Upper lobe of right lung (tissue), 1 donor: Measurements from ENCODE around the gene ADI1. TPM values are rescaled to one million over a fixed set of nuclear protein-coding genes. Genes with fewer than 3 reads are reported as not detected.
"Not testable (repeated sequence)": the region's sequence is repeated elsewhere in the genome, so short reads cannot be mapped to it uniquely, and the experiment has no call there.

Experiments used
- ATAC-seq: fragments of 200-7000 bp; cut with Tn5 transposase; one replicate; pipeline ENCODE4 v1.9.1; 2020; ENCODE audit warnings: mild to moderate bottlenecking, moderate library complexity
- DNase-seq: peaks from one replicate; pipeline ENCODE4 v3.0.0-alpha.2; 2020
- H3K27ac ChIP-seq: fragments of 200-600 bp; one replicate; pipeline ENCODE4 v1.8.0; 2022
- H3K27me3 ChIP-seq: fragments of 200-600 bp; one replicate; pipeline ENCODE4 v1.8.0; 2022; ENCODE audit warnings: mild to moderate bottlenecking
- H3K36me3 ChIP-seq: fragments of 200-600 bp; one replicate; pipeline ENCODE4 v1.8.0; 2022
- H3K4me1 ChIP-seq: fragments of 200-600 bp; one replicate; pipeline ENCODE4 v1.8.0; 2022
- H3K4me3 ChIP-seq: fragments of 200-600 bp; one replicate; pipeline ENCODE4 v1.8.0; 2022; ENCODE audit warnings: mild to moderate bottlenecking
- H3K9me3 ChIP-seq: fragments of 200-600 bp; one replicate; pipeline ENCODE4 v1.8.0; 2022
- CTCF ChIP-seq: fragments of 200-600 bp; IDR thresholded peaks from one replicate; pipeline ENCODE4 v1.8.0; 2022; ENCODE audit warnings: antibody characterized with exemption
- intact Hi-C: fragments of 100-400 bp; cut with DNase I; formaldehyde crosslinking; loops from one replicate; pipeline ENCODE4 v1.11.0; 2022
- total RNA-seq: library from RNA; stranded (reverse); fragmentation: NEBNext Ultra II Directional; extraction: Animal tissue kit (Norgen Biotek cat#: 25700); gene quantifications from one replicate; pipeline ENCODE4 v1.2.1, GENCODE V29; 2021
- donor health status: DM: no; HTN: yes; CAD: no; lungs with severe emphysema.

The ADI1 gene
- total RNA-seq, 1 donor from 2014 or later: 66.8 TPM

GRCh38 chr2:3494984-3495666 is 24.2 kb downstream of the ADI1 start:
- Histone ChIP-seq H3K27ac (no peak overlapping the region), H3K4me3 (no peak overlapping the region), H3K9me3 (no peaks in the 10 kb centered on the region), H3K27me3 (no peaks in the 10 kb centered on the region), H3K36me3 (peaks cover 43% of the 10 kb centered on the region), H3K4me1 (no peaks in the 10 kb centered on the region)
- ATAC-seq: no peak
- intact Hi-C loops: no loop called here
- TF ChIP-seq CTCF: no peak
- peak; percentile 17 for DNase-seq

- Histone ChIP-seq H3K36me3 (peaks cover 28% of the 10 kb centered on the region), H3K4me1 (no peaks in the 10 kb centered on the region), H3K9me3 (no peaks in the 10 kb centered on the region), H3K4me3 (peak overlapping the region; percentile 9), H3K27ac (no peak overlapping the region), H3K27me3 (no peaks in the 10 kb centered on the region)
- intact Hi-C loops: no loop called here
- peak; percentile 70 for ATAC-seq
- TF ChIP-seq CTCF: no peak
- peak; percentile 48 for DNase-seq
Measured at GRCh38 chr2:3493615-3494007, 25.7 kb downstream of the ADI1 start.

- no peaks in the 10 kb centered on the region for H3K27me3 ChIP-seq
- DNase-seq (peak; percentile 57), ATAC-seq (no peak)
- H3K4me3 ChIP-seq: no peak overlapping the region
- H3K27ac ChIP-seq: no peak overlapping the region
- TF ChIP-seq CTCF: no peak
- intact Hi-C loops: no loop called here
- H3K4me1 ChIP-seq: no peaks in the 10 kb centered on the region
- H3K36me3 ChIP-seq: peaks cover 22% of the 10 kb centered on the region
- H3K9me3 ChIP-seq: no peaks in the 10 kb centered on the region
Measured at GRCh38 chr2:3492951-3493614, 26.2 kb downstream of the ADI1 start.

GRCh38 chr2:3492475-3492787 is 26.9 kb downstream of the ADI1 start:
- intact Hi-C loops, H3K27ac ChIP-seq, H3K9me3 ChIP-seq, DNase-seq, H3K4me3 ChIP-seq, H3K4me1 ChIP-seq, H3K27me3 ChIP-seq, ATAC-seq: not testable (repeated sequence)
- peaks cover 16% of the 10 kb centered on the region for H3K36me3 ChIP-seq

GRCh38 chr2:3491716-3492474 is 27.4 kb downstream of the ADI1 start:
- peak; percentile 46 for DNase-seq
- TF ChIP-seq CTCF: no peak
- no peak overlapping the region for H3K27ac ChIP-seq
- H3K4me1 ChIP-seq: no peaks in the 10 kb centered on the region
- no peak overlapping the region for H3K4me3 ChIP-seq
- H3K36me3 ChIP-seq: peaks cover 10% of the 10 kb centered on the region
- no peak for ATAC-seq
- intact Hi-C loops: no loop called here
- no peaks in the 10 kb centered on the region for H3K27me3 ChIP-seq
- no peaks in the 10 kb centered on the region for H3K9me3 ChIP-seq

- Histone ChIP-seq H3K4me3 (no peak overlapping the region), H3K27ac (no peak overlapping the region), H3K36me3 (peaks cover 5% of the 10 kb centered on the region), H3K9me3 (no peaks in the 10 kb centered on the region), H3K4me1 (no peaks in the 10 kb centered on the region), H3K27me3 (no peaks in the 10 kb centered on the region)
- DNase-seq (peak; percentile 31), ATAC-seq (no peak)
- intact Hi-C loops: no loop called here
- TF ChIP-seq CTCF: no peak
Measured at GRCh38 chr2:3491306-3491705, 28.0 kb downstream of the ADI1 start.
